Heart right ventricle (tissue), 16 donors: Measurements from ENCODE around the gene TMPRSS5. TPM values are rescaled to one million over a fixed set of nuclear protein-coding genes. Genes with fewer than 3 reads are reported as not detected.

Experiments used
- ATAC-seq, 8 donors: fragments of 200-7000 bp; cut with Tn5 transposase; one replicate each; pipeline ENCODE4 v1.9.1; 2020; ENCODE audit warnings: mild to moderate bottlenecking in 8 of 8, moderate library complexity in 8 of 8, moderate number of reproducible peaks in 1 of 8
- DNase-seq, 2 donors: peaks; one replicate each; pipeline ENCODE4 v3.0.0-alpha.2; 2020
- H3K27ac ChIP-seq, 10 donors: fragments of 200-600 bp; sonication (generic) in 2 of 10; one replicate each; pipeline versions ENCODE4 v1.5.0 to v1.8.0; 2020 to 2022; ENCODE audit warnings: mild to moderate bottlenecking in 3 of 10
- H3K27me3 ChIP-seq, 7 donors: fragments of 200-600 bp; one replicate each; pipeline ENCODE4 v1.8.0; 2021 to 2022; ENCODE audit warnings: mild to moderate bottlenecking in 2 of 7
- H3K36me3 ChIP-seq, 9 donors: fragments of 200-600 bp; sonication (generic) in 1 of 9; one replicate each; pipeline versions ENCODE4 v1.5.0 to v1.8.0; 2020 to 2022; ENCODE audit warnings: mild to moderate bottlenecking in 2 of 9
- H3K4me1 ChIP-seq, 9 donors: fragments of 200-600 bp; sonication (generic) in 1 of 9; one replicate each; pipeline versions ENCODE4 v1.5.0 to v1.8.0; 2020 to 2022; ENCODE audit warnings: mild to moderate bottlenecking in 4 of 9
- H3K4me3 ChIP-seq, 10 donors: fragments of 200-600 bp; sonication (generic) in 2 of 10; one replicate each; pipeline versions ENCODE4 v1.5.0 to v1.8.0; 2020 to 2022; ENCODE audit warnings: mild to moderate bottlenecking in 7 of 10, moderate library complexity in 2 of 10
- H3K9me3 ChIP-seq, 11 donors: fragments of 200-600 bp in 10 of 11; sonication (generic) in 2 of 11; one replicate each; pipeline versions ENCODE4 v1.5.0 to v1.8.0; 2013 to 2022; ENCODE audit warnings: mild to moderate bottlenecking in 2 of 11, control low read depth in 1 of 11, moderate library complexity in 1 of 11
- WGBS, 2 donors: extraction: QIAGEN DNeasy Blood & Tissue Kit; methylation state at CpG; one replicate each; pipeline ENCODE4 v1.1.7; 2013; ENCODE audit warnings: inconsistent platforms in 1 of 2; 5-methylcytosine and 5-hydroxymethylcytosine counted together
- intact Hi-C, 10 donors: fragments of 100-400 bp; cut with DNase I; formaldehyde crosslinking; loops; one replicate each; pipeline versions ENCODE4 v1.11.1 to v1.14.2; 2022
- polyA plus RNA-seq, 2 donors: library from polyadenylated mRNA; stranded (reverse); fragments of 200-250 nt; gene quantifications; one replicate each; pipeline ENCODE4 v1.2.3, GENCODE V29; 2013
- total RNA-seq, 10 donors: library from RNA; stranded (reverse); fragmentation: NEBNext Ultra II Directional in 3 of 10; extraction: Animal tissue kit (Norgen Biotek cat#: 25700) in 3 of 10; gene quantifications; one replicate each; pipeline versions ENCODE4 v1.2.1 to v1.2.4, GENCODE V29; 2021 to 2023
- TF ChIP-seq, protein P1 (sequence below), 9 donors: fragments of 200-600 bp; sonication (generic) in 2 of 9; IDR thresholded peaks; one replicate each; pipeline versions ENCODE4 v1.5.0 to v1.8.0; 2021 to 2022; ENCODE audit warnings: antibody characterized with exemption in 9 of 9, mild to moderate bottlenecking in 5 of 9, moderate library complexity in 1 of 9
- donor health status: Arrhythmogenic right ventricular cardiomyopathy.
- donor health status: ischemic (EF 13 %, LVEDD 7.1; RV severe dilation, severe dysfunction).
- donor health status: healthy with polysubstance abuse.
- donor health status: DM: no; HTN: yes; CAD: no.
- donor health status: DM: no; HTN: no; CAD: no.
- donor health status: ischemic (EF 25% LVEDD 6.9; RV normal size, moderate dysfunction).
- donor health status: ischemic (EF 25% LVEDD 5.7; RV mildly dilated, moderate dysfunction).
- donor health status: healthy.
- donor health status: DM: yes; HTN: yes; CAD: no.
- donor health status: Ischemic cardiomyopathy.
- donor health status: ischemic (EF 35%, LVEDD 5.7; RV mildly dilated, moderate dysfunction).
- donor health status: nonischemic (EF 11% LVEDD 7.7; RV severe dilation, severe dysfunction).
- donor health status: DM: yes; HTN: yes; CAD: no.
- donor health status: PGD.
- donor health status: ischemic (EF 29% LVEDD 5.4; RV normal size, mild dysfunction).
- donor health status: nonischemic (EF 23%, LVEDD 6.1; RV moderate dilation, normal function).

Gene TMPRSS5
- total and polyA plus RNA-seq, 12 donors = 0.36 to 1.9 (median 0.48) TPM

- 83 to 86% methylated on average over 9 of the region's 9 CpGs for WGBS, 2 donors
Observed at GRCh38 chr11:113638376-113638775, 67.7 kb downstream of the TMPRSS5 start.

DNA sequence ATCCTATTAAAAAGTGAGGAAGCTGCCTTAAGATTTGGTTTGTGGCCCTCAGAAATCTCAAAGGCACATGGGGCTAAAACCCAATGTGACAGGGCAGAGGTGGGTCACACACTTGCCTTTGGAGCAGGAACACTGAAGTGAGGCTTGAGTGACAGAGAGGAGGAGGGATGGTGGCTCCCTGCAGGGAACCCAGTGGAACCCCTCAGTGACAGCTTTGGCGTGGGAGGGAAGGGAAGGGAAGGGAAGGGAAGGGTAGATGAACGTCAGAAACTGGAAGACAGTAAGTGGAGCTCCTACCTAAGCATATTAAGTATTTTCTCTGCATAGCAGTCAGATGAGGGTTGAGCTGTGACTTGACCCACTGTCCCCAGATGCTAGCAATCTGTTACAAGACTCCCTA lies 68.5 kb downstream of the TMPRSS5 start:
- TF ChIP-seq, protein P1, sequence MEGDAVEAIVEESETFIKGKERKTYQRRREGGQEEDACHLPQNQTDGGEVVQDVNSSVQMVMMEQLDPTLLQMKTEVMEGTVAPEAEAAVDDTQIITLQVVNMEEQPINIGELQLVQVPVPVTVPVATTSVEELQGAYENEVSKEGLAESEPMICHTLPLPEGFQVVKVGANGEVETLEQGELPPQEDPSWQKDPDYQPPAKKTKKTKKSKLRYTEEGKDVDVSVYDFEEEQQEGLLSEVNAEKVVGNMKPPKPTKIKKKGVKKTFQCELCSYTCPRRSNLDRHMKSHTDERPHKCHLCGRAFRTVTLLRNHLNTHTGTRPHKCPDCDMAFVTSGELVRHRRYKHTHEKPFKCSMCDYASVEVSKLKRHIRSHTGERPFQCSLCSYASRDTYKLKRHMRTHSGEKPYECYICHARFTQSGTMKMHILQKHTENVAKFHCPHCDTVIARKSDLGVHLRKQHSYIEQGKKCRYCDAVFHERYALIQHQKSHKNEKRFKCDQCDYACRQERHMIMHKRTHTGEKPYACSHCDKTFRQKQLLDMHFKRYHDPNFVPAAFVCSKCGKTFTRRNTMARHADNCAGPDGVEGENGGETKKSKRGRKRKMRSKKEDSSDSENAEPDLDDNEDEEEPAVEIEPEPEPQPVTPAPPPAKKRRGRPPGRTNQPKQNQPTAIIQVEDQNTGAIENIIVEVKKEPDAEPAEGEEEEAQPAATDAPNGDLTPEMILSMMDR (IDR thresholded peaks at IDR 0.05) = no peak
- H3K9me3 ChIP-seq = peaks cover 0 to 14% (median 0%) of the 10 kb centered on the region in 11 donors
- no peaks in the 10 kb centered on the region for H3K27me3 ChIP-seq
- DNase-seq = no peak
- no peaks in the 10 kb centered on the region for H3K36me3 ChIP-seq
- 46 to 57% methylated on average over 2 of the region's 2 CpGs for WGBS, 2 donors
- H3K4me1 ChIP-seq = peaks cover 0 to 5% (median 0%) of the 10 kb centered on the region in 9 donors
- intact Hi-C loops = no loop called here
- H3K27ac ChIP-seq = no peak overlapping the region
- no peak overlapping the region for H3K4me3 ChIP-seq
- no peak for ATAC-seq

More at GRCh38 chr11:113638376-113638775, 67.7 kb downstream of the TMPRSS5 start:
- DNase-seq (no peak), ATAC-seq (no peak)
- Histone ChIP-seq H3K9me3 (peaks cover 0 to 14% (median 0%) of the 10 kb centered on the region in 11 donors), H3K4me1 (peaks cover 0 to 1% (median 0%) of the 10 kb centered on the region in 9 donors), H3K36me3 (no peaks in the 10 kb centered on the region), H3K4me3 (no peak overlapping the region), H3K27ac (no peak overlapping the region), H3K27me3 (no peaks in the 10 kb centered on the region)
- TF ChIP-seq, protein P1 (IDR thresholded peaks at IDR 0.05) = no peak
- intact Hi-C loops = no loop called here

Other genes with a start within 250 kb of the TMPRSS5 start
- gene DRD2, start 230.9 kb downstream of the TMPRSS5 start, total RNA-seq = under 1 TPM in 1 of 10 donors, not detected in 9; 0.09 TPM
- under 1 TPM in 1 of 2 donors, not detected in 1; 0.01 TPM for gene DRD2, start 230.9 kb downstream of the TMPRSS5 start, polyA plus RNA-seq
- gene ZW10, start 67.4 kb upstream of the TMPRSS5 start, total RNA-seq = 10 to 100 TPM in 2 of 10 donors, 1 to 10 TPM in 8; 7.5 to 11.4 (median 9.3) TPM
- 1 to 10 TPM; 2.2 to 6.9 TPM for gene ZW10, start 67.4 kb upstream of the TMPRSS5 start, polyA plus RNA-seq
- not detected for gene CLDN25, start 73.5 kb upstream of the TMPRSS5 start, total RNA-seq
- not detected for gene CLDN25, start 73.5 kb upstream of the TMPRSS5 start, polyA plus RNA-seq
- 100 to 1,000 TPM in 9 of 10 donors, 10 to 100 TPM in 1; 72.2 to 174 (median 136) TPM for gene USP28, start 169.3 kb upstream of the TMPRSS5 start, total RNA-seq
- 10 to 100 TPM; 29.2 to 43.9 TPM for gene USP28, start 169.3 kb upstream of the TMPRSS5 start, polyA plus RNA-seq
- gene HTR3B, start 198.5 kb upstream of the TMPRSS5 start, total RNA-seq = not detected
- not detected for gene HTR3B, start 198.5 kb upstream of the TMPRSS5 start, polyA plus RNA-seq